Lower lobe of right lung (tissue), 2 donors: Measurements from ENCODE around the gene LRP8. TPM values are rescaled to one million over a fixed set of nuclear protein-coding genes. Genes with fewer than 3 reads are reported as not detected.

ENCODE experiments used
- ATAC-seq, 2 donors: fragments of 200-7000 bp; cut with Tn5 transposase; one replicate each; pipeline ENCODE4 v1.9.1; 2020 to 2022; ENCODE audit warnings: mild to moderate bottlenecking in 2 of 2, moderate library complexity in 2 of 2
- DNase-seq: peaks from one replicate; pipeline ENCODE4 v3.0.0-alpha.2; 2020
- H3K27ac ChIP-seq: fragments of 200-600 bp; one replicate; pipeline ENCODE4 v1.8.0; 2022
- H3K27me3 ChIP-seq: fragments of 200-600 bp; one replicate; pipeline ENCODE4 v1.8.0; 2022; ENCODE audit warnings: low read depth
- H3K36me3 ChIP-seq: fragments of 200-600 bp; one replicate; pipeline ENCODE4 v1.8.0; 2022; ENCODE audit warnings: mild to moderate bottlenecking
- H3K4me1 ChIP-seq: fragments of 200-600 bp; one replicate; pipeline ENCODE4 v1.8.0; 2022
- H3K4me3 ChIP-seq: fragments of 200-600 bp; one replicate; pipeline ENCODE4 v1.8.0; 2022; ENCODE audit warnings: mild to moderate bottlenecking
- H3K9me3 ChIP-seq: fragments of 200-600 bp; one replicate; pipeline ENCODE4 v1.8.0; 2022
- intact Hi-C: fragments of 100-400 bp; cut with DNase I; formaldehyde crosslinking; loops from one replicate; pipeline ENCODE4 v1.11.0; 2022
- long read RNA-seq: library from polyadenylated mRNA; unstranded; transcript quantifications from one replicate; pipeline ENCODE4 v2.0.0, GENCODE V29; 2021
- total RNA-seq: library from RNA; stranded (reverse); fragmentation: NEBNext Ultra II Directional; extraction: Animal tissue kit (Norgen Biotek cat#: 25700); gene quantifications from one replicate; pipeline ENCODE4 v1.2.1, GENCODE V29; 2021
- TF ChIP-seq, protein P1 (sequence below): fragments of 200-600 bp; IDR thresholded peaks from one replicate; pipeline ENCODE4 v1.8.0; 2022; ENCODE audit warnings: antibody characterized with exemption, mild to moderate bottlenecking
- donor health status: DM: no; HTN: yes; CAD: no; lungs with severe emphysema.

LRP8 gene
- total RNA-seq: 9.2 TPM
- long read RNA-seq, partial matches to known transcripts: 0 of 8 reads
- long read RNA-seq, other reads (novel, unspliced or antisense): 7 of 8 reads

- Histone ChIP-seq H3K36me3 (no peaks in the 10 kb centered on the region), H3K9me3 (no peaks in the 10 kb centered on the region), H3K4me1 (peaks cover 44% of the 10 kb centered on the region), H3K4me3 (peak within 1 kb of the TSS; percentile 80), H3K27me3 (no peaks in the 10 kb centered on the region), H3K27ac (peak within 1 kb of the TSS; percentile 59)
- DNase-seq (peak; percentile 86), ATAC-seq (peak; percentile 63 to 67)
- intact Hi-C loops: no loop called here
- TF ChIP-seq, protein P1, sequence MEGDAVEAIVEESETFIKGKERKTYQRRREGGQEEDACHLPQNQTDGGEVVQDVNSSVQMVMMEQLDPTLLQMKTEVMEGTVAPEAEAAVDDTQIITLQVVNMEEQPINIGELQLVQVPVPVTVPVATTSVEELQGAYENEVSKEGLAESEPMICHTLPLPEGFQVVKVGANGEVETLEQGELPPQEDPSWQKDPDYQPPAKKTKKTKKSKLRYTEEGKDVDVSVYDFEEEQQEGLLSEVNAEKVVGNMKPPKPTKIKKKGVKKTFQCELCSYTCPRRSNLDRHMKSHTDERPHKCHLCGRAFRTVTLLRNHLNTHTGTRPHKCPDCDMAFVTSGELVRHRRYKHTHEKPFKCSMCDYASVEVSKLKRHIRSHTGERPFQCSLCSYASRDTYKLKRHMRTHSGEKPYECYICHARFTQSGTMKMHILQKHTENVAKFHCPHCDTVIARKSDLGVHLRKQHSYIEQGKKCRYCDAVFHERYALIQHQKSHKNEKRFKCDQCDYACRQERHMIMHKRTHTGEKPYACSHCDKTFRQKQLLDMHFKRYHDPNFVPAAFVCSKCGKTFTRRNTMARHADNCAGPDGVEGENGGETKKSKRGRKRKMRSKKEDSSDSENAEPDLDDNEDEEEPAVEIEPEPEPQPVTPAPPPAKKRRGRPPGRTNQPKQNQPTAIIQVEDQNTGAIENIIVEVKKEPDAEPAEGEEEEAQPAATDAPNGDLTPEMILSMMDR: no peak
Observed at GRCh38 chr1:53328009-53328461, at the start of gene LRP8. TSS of gene LRP8 (minus strand) at chr1:53328070. CDS start at chr1:53327912, 158 bp downstream.

- ATAC-seq (no peak), DNase-seq (peak; percentile 28)
- Histone ChIP-seq H3K4me3 (no peak overlapping the region), H3K9me3 (no peaks in the 10 kb centered on the region), H3K27ac (no peak overlapping the region), H3K27me3 (no peaks in the 10 kb centered on the region), H3K4me1 (no peaks in the 10 kb centered on the region), H3K36me3 (no peaks in the 10 kb centered on the region)
- intact Hi-C loops: no loop called here
- TF ChIP-seq, protein P1: no peak
Observed at GRCh38 chr1:53377438-53377841, 49.6 kb upstream of the LRP8 start.

GRCh38 chr1:53376742-53377437, 49.0 kb upstream of the LRP8 start:
- H3K4me1 ChIP-seq: no peaks in the 10 kb centered on the region
- no peaks in the 10 kb centered on the region for H3K9me3 ChIP-seq
- DNase-seq (no peak), ATAC-seq (no peak)
- H3K4me3 ChIP-seq: no peak overlapping the region
- H3K36me3 ChIP-seq: no peaks in the 10 kb centered on the region
- H3K27me3 ChIP-seq: no peaks in the 10 kb centered on the region
- H3K27ac ChIP-seq: no peak overlapping the region
- intact Hi-C loops: no loop called here
- TF ChIP-seq, protein P1: no peak

- Histone ChIP-seq H3K36me3 (no peaks in the 10 kb centered on the region), H3K4me3 (no peak overlapping the region), H3K9me3 (no peaks in the 10 kb centered on the region), H3K4me1 (no peaks in the 10 kb centered on the region), H3K27me3 (no peaks in the 10 kb centered on the region), H3K27ac (no peak overlapping the region)
- no peak for DNase-seq
- intact Hi-C loops: no loop called here
- ATAC-seq: peak in 1 of 2 donors; percentile 17
- TF ChIP-seq, protein P1: no peak
Observed at GRCh38 chr1:53376041-53376461, 48.2 kb upstream of the LRP8 start.

DNA sequence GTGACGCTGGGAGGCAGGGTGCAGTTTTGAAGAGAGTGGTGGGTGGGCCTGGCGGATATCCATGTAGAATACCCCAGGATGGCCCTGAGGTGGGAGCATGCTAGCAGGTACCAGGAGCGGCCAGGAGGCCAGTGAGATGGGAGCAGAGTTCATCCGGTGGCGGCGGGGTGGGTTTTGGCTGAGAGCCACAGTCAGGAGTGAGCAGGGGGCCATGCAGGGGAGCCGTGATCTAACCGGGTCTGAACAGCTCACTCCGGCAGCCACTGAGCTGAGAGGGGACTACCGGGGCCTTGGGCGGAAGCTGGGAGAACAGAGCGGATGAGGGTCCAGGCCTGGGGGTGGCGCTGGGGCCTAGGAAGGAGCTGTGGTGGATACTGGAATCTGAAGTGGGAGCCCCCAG, 47.6 kb upstream of the LRP8 start:
- no peak for DNase-seq
- TF ChIP-seq, protein P1: no peak

More for the DNA sequence above, 47.6 kb upstream of the LRP8 start:
- Histone ChIP-seq H3K27ac (no peak overlapping the region), H3K4me3 (no peak overlapping the region), H3K9me3 (no peaks in the 10 kb centered on the region), H3K27me3 (no peaks in the 10 kb centered on the region), H3K36me3 (no peaks in the 10 kb centered on the region), H3K4me1 (no peaks in the 10 kb centered on the region)
- no peak for ATAC-seq
- intact Hi-C loops: no loop called here
